Amniotic stem cell (primary cell): Measurements from ENCODE around the gene UCK2.

ENCODE experiments used
- DNase-seq: peaks from one replicate; lab custom pipeline; 2025; lab: John Stamatoyannopoulos, UW

UCK2 gene

GRCh38 chr1:165855010-165855838 lies 27.8 kb downstream of the UCK2 start:
- no peak for DNase-seq

DNA sequence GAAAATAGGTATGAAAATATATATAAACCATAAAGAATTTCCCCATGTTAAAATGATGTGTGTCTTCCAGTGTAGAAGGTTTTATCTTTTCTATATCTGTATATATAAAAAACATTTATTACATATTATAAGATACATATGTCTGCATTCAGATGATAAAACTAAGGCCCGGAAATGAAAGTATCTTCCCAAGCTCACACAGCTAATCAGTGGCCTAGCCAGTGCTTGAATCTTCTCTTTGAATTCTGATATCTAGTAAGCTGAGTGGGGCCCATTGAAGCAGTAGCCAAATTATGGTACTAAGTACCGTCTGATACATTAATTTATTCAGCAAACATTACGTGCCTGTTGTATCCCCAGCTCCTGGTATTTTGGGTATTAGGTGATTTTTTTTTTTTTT lies 28.6 kb downstream of the UCK2 start:
- DNase-seq = no peak

DNA sequence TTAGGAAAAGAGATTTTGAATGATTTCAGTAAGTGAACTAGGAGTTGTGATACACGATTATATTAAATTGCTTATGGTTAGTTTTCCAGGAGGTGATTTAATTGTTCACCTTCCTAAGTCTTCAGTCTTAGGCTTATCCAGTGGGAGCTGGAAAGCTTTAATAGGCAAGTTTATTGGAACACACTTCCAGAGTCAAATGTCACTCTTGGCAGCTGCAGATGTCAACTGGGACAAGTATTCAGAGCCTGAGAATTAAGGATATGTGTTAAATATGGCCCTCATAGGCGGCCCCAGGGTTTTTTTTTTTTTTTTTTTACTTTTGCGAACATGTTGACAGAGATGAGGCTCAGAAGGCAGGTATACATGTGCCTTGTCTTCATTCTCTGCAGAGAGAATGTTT lies 29.2 kb downstream of the UCK2 start:
- no peak for DNase-seq

GRCh38 chr1:165857046-165857801 lies 29.8 kb downstream of the UCK2 start:
- DNase-seq = no peak

DNA sequence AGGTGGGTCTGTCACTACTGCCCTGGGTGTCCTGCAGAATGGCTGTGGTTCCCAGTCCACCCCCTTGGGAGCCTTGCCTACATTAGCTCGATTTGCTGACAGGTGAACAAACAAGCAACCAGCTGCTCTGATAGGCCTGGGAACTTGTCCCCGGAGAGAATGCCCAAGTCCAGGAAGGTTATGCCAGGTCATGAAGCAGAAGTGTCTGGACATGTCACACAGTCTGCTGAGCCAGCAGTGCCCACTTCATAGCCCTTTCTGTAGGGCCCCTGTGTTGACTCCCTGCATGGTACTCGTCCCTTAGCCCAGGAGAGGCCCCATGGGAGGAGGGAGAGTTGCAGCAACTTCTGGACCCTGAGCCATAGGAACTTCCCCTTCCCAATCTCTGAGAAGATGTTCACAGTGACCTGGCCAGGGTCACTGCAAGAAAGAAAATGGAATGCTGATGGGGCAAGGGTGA lies 31.0 kb downstream of the UCK2 start:
- no peak for DNase-seq

- DNase-seq = no peak
Observed at GRCh38 chr1:165858967-165859845, 31.8 kb downstream of the UCK2 start.

DNA sequence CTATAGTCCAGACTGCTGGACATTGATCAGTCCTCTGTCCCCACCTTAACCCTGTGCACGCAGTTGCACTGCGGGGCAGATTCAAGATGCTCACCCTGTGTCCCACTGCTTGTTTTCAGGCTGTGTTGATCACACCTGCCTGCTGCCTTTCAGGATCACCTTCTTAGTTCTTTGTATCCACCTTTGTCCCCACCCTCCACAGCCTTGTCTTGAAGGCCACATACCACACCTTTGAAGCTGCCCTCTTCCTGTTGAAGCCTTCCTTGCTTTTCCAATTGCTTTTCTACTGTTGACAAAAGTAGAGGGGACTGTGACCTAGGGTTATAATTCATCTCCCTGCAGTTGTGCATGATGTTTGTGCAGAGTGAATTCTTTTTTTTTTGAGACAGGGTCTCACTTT lies 32.7 kb downstream of the UCK2 start:
- DNase-seq = no peak

- DNase-seq = no peak
Observed at GRCh38 chr1:165861911-165862310, 34.5 kb downstream of the UCK2 start.

GRCh38 chr1:165862448-165862847 lies 35.0 kb downstream of the UCK2 start:
- DNase-seq = no peak

GRCh38 chr1:165863346-165863745 lies 35.9 kb downstream of the UCK2 start:
- no peak for DNase-seq

DNA sequence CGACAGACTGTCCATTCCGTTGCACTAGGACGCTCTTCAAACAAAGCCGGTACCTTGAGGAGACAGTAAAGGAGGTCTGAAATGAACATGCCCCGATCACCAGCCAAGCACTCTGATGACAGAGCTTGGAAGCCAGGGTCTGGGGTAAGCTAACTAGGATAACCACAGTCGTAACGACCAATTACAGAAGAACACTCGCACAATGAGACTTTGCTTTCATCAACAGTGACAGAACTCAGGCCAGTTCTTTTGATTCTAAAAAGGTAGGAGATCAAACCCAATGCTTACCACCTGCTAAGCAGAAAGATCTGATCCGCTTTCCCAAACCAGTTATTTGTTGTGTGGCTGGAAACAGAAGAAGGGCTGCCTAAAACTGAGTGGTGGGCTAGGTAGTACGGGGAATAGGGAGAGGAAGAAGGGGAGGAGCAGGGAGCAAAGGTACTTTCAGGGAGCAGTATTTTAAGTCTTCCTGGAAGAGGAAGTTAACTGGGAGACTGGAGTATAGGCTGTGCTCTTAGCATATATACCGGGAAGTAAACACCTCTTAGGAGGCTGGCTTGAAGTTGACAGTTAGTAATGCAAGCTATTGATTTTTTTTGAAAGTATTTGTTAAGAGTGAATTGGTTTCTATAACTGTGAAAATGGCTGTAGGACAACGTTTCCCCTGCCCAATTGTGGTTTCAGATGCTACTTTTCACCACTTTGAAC lies 38.4 kb downstream of the UCK2 start:
- no peak for DNase-seq

- no peak for DNase-seq
Observed at GRCh38 chr1:165869343-165869742, 41.9 kb downstream of the UCK2 start.

- DNase-seq = no peak
Observed at GRCh38 chr1:165871311-165872067, 44.1 kb downstream of the UCK2 start.

- DNase-seq = no peak
Observed at GRCh38 chr1:165873481-165873880, 46.1 kb downstream of the UCK2 start.

DNA sequence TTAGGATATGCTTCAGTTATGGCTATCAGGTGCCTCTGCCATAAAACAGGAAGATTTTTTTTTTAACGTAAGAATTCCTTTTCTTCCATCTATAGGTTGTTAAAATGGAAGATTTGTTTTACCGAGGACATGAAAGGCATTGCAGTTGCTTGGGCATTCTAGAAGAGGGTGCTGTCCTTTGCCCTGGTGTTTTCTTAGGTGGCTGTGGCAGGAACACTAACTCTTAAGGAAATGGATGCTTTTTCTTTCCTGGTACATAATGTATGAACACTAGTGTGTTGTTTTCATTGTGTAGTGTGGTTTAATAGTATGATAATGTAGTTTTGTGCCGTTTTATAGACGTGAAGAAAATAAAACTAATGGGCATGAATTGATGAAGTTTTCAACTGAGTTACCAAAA lies 47.2 kb downstream of the UCK2 start:
- DNase-seq = no peak

- DNase-seq = no peak
Observed at GRCh38 chr1:165875171-165875570, 47.8 kb downstream of the UCK2 start.

DNA sequence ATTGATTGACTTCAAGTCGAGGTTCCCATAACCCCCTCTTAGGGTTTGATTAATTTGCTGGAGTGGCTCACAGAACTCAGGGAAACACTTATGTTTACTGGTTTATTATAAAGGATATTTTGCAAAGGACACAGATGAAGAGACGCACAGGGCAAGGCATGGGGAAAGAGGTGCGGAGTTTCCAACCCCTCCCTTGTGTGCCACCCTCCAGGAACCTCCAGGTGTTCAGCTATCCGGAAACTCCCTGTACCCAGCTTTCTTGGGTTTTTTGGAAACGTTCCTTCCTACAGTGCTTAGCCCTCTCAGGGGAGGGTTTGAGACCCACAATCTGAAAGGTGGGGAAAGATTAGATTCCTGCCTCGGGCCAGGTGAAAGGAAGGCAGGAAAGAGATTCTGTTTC lies 48.2 kb downstream of the UCK2 start:
- no peak for DNase-seq

- DNase-seq = no peak
Observed at GRCh38 chr1:165876121-165876520, 48.7 kb downstream of the UCK2 start.

DNA sequence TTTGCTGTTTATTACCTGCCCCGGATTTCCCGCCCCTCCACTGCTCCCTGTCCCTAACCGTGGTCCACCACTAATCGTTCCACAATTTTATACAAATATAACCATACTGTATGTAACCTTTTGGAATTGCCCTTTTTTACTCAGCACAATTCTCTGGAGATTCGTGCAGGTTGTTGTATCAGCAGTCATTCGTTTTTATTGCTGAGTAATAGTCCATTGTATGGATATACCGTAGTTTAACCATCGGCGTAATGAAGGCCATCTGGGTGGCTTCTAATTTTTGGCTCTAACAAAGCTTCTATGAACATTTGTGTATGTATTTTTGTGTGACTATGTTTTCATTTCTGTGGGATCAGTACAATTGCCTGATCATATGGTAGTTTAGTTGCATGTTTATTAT lies 50.0 kb downstream of the UCK2 start:
- no peak for DNase-seq

- DNase-seq = no peak
Observed at GRCh38 chr1:165877940-165878556, 50.6 kb downstream of the UCK2 start.

GRCh38 chr1:165879946-165880345 lies 52.5 kb downstream of the UCK2 start:
- DNase-seq = no peak
